ENCODE results near the gene PCDHGA2.

PCDHGA2 gene

GRCh38 chr5:141389153-141390042 is 50.8 kb downstream of the PCDHGA2 start:
- TF ChIP-seq POLR2AphosphoS5 (IDR thresholded peaks at IDR 0.05; ENCODE audit: low read depth, low read length) (no peak), TAF1 (IDR thresholded peaks at IDR 0.05; ENCODE audit: borderline replicate concordance, low read depth, low read length) (no peak), POLR2A (IDR thresholded peaks at IDR 0.05; ENCODE audit: low read depth, low read length) (no peak)
- no peak for DNase-seq (ENCODE audit: insufficient read length)
- FAIRE-seq: no peak

- DNase-seq (ENCODE audit: insufficient read length): no peak
- TF ChIP-seq POLR2A (IDR thresholded peaks at IDR 0.05; ENCODE audit: low read depth, low read length) (no peak), TAF1 (IDR thresholded peaks at IDR 0.05; ENCODE audit: borderline replicate concordance, low read depth, low read length) (no peak), POLR2AphosphoS5 (IDR thresholded peaks at IDR 0.05; ENCODE audit: low read depth, low read length) (no peak)
- FAIRE-seq: no peak
These were observed 54.1 kb downstream of the PCDHGA2 start, which contains the start of gene PCDHGA8 for GRCh38 chr5:141392429-141393198. Gene PCDHGA8, plus strand, starts transcription at chr5:141392633. Its CDS starts 181 bp downstream, at chr5:141392814.

Measured in GM12892 (cell line).